ENCODE data around the gene STK32B.

The STK32B gene

DNA sequence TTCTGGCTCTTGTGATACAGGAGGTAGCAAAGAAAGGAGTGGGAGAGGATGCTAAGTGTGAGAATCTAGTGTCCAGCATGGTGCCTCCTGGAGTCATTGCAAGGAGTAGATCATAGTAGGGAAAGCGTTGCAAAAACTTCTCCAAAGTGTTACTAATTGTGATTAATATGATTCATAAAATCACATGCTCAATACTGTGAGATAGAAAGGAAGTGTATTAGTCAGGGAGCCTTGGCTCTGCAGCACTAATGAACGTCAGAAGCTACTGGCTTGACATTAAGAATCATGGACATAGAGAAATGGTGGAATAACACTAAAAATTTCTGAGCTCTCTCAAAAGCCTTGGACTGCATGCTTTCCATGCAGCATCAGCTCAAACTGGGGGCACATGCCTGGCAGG, 358.0 kb downstream of the STK32B start:
- no peaks in the 10 kb centered on the region for H3K27me3 Mint-ChIP-seq (ENCODE audit: low read depth)
- no peak for DNase-seq (ENCODE audit: low spot score)

DNA sequence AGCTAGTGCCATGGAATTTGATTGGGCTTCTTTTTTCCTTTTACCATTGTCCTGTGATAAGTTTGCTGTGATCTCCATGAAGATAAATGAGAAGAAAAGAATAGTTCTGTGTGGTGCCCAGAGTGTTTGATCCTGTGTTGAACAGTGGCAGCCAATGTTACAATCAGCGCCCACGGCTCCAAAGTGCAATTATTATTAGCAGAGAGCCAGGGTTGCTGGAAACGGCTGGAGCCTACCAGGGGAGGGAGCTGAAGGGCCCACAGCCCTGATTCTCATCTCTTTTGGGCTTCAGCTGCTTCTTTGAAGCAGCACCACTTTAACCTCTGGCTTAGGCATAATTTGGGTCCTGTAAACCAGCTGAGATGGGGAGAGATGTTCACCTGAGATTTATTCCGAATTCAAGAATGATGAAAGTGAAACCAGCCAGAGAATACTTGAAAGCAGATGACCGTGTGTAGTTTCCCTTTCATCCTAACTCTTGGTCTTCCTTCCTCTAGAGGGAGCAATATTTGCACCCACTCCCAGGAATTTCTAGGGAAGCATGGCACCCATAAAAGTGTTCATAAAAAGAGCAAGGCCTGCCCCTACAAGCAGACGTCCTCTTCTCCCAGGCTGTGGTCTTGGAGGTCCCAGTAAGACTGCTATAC, 358.8 kb downstream of the STK32B start:
- Mint-ChIP-seq H3K4me3 (no peak overlapping the region), H3K4me1 (ENCODE audit: low read depth) (no peaks in the 10 kb centered on the region), H3K27me3 (ENCODE audit: low read depth) (no peaks in the 10 kb centered on the region), H3K36me3 (ENCODE audit: low read depth) (no peaks in the 10 kb centered on the region), H3K27ac (no peak overlapping the region), H3K9me3 (peaks cover 15% of the 10 kb centered on the region)
- no peak for DNase-seq (ENCODE audit: low spot score)

More for the DNA sequence above, 358.0 kb downstream of the STK32B start:
- Mint-ChIP-seq H3K9me3 (peaks cover 15% of the 10 kb centered on the region), H3K4me1 (ENCODE audit: low read depth) (no peaks in the 10 kb centered on the region), H3K4me3 (no peak overlapping the region), H3K27ac (no peak overlapping the region), H3K36me3 (ENCODE audit: low read depth) (no peaks in the 10 kb centered on the region)

DNA sequence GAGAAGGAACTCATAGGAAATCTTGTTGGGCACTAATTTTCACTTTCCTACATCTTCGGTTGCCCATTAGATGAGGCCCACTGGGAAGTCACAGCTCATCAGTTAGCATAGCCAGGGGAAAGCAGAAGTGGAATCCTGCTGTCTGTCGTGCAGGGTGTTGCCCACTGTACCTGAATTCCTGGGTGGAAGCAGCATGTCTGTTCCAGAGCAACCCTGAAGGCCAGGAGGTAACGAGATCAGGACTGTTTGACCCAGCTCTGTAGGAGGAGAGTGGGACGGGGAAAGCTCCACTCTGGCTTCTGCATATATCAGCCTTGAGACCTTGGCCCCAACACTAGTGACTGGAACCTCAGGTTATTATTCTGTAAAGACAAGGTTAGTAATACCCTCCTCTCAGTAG, 361.0 kb downstream of the STK32B start:
- no peaks in the 10 kb centered on the region for H3K4me1 Mint-ChIP-seq (ENCODE audit: low read depth)
- peaks cover 6% of the 10 kb centered on the region for H3K9me3 Mint-ChIP-seq
- DNase-seq (ENCODE audit: low spot score) = no peak
- no peak overlapping the region for H3K27ac Mint-ChIP-seq
- no peaks in the 10 kb centered on the region for H3K27me3 Mint-ChIP-seq (ENCODE audit: low read depth)
- no peaks in the 10 kb centered on the region for H3K36me3 Mint-ChIP-seq (ENCODE audit: low read depth)
- H3K4me3 Mint-ChIP-seq = no peak overlapping the region

DNA sequence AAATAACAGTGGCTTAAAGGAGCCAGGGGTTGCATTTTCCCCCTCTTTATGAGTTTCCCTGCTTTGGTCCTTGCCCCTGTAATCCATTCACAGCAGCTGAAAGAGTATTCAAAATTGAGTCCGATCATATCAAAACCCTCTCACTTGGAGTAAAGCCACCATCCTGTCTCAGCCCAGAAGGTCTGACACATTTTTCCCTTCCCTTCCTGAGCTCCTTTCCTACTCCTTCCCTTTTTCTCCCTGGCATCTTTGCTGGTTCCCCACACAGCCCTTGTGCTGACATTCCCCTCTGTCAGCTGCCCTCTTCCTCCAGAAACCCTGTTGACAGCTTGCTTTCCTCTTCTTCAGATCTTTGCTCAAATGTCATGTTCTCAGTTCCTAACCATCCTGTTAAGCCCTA, 361.5 kb downstream of the STK32B start:
- DNase-seq (ENCODE audit: low spot score) = no peak
- H3K27ac Mint-ChIP-seq = no peak overlapping the region
- H3K36me3 Mint-ChIP-seq (ENCODE audit: low read depth) = no peaks in the 10 kb centered on the region
- H3K4me3 Mint-ChIP-seq = no peak overlapping the region
- H3K4me1 Mint-ChIP-seq (ENCODE audit: low read depth) = no peaks in the 10 kb centered on the region
- H3K9me3 Mint-ChIP-seq = peaks cover 4% of the 10 kb centered on the region
- no peaks in the 10 kb centered on the region for H3K27me3 Mint-ChIP-seq (ENCODE audit: low read depth)

DNA sequence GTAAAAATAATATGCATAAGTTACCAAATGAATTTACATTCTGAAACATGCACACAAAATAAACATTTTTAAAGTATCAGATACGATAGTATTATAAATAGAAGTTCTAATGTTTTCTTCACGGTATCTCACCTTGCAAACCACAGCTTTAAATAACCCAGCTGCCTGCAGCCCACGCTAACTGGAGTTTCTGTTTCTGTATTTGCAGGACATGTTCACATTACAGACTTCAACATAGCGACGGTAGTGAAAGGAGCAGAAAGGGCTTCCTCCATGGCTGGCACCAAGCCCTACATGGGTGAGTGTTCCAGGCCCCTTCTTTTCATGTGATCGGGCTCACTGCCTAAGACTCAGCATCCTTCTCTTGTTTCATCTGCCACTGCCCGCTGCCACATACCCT, 365.4 kb downstream of the STK32B start:
- Mint-ChIP-seq H3K36me3 (ENCODE audit: low read depth) (no peaks in the 10 kb centered on the region), H3K4me1 (ENCODE audit: low read depth) (no peaks in the 10 kb centered on the region), H3K9me3 (peaks cover 13% of the 10 kb centered on the region), H3K27me3 (ENCODE audit: low read depth) (no peaks in the 10 kb centered on the region), H3K27ac (no peak overlapping the region), H3K4me3 (no peak overlapping the region)
- DNase-seq (ENCODE audit: low spot score) = no peak

DNA sequence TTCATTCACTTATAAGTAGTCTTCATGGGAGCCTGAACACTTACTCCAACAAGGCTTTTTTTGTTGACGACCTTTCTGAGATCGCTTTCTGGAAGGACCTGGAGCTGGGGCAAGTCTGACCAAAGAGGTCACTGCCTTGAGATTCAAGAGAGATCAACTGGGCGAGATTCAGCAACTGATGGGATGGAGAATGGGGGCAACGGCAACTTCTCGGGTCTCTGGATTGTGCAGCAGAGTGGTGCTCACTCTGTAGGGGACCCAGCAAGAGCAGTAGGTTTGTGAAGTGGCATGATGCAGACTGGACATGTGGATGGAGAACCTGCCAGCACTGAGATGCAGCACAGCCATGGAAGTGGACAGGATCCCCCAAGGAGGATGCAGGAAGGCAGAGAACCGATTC, 369.0 kb downstream of the STK32B start:
- H3K4me1 Mint-ChIP-seq (ENCODE audit: low read depth) = no peaks in the 10 kb centered on the region
- H3K27me3 Mint-ChIP-seq (ENCODE audit: low read depth) = no peaks in the 10 kb centered on the region
- no peak for DNase-seq (ENCODE audit: low spot score)
- H3K27ac Mint-ChIP-seq = no peak overlapping the region
- H3K36me3 Mint-ChIP-seq (ENCODE audit: low read depth) = no peaks in the 10 kb centered on the region
- peaks cover 13% of the 10 kb centered on the region for H3K9me3 Mint-ChIP-seq
- no peak overlapping the region for H3K4me3 Mint-ChIP-seq

DNA sequence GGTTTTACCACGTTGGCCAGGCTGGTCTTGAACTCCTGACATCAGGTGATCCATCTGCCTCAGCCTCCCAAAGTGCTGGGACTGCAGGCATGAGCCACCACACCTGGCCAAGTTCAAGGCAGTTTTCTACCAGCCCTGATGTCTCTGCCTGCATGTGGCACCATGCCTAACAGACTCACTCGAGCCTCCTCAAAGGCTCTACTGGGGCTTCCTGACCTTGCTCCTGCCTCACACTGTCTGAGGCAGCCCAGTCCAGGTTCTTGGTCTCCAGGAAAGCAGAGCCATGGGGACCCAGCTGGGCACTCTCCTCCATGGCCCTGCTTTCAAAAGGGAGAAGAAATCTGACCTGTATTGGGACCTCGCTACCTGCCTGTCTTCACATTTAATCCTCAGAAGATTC, 370.1 kb downstream of the STK32B start:
- Mint-ChIP-seq H3K36me3 (ENCODE audit: low read depth) (no peaks in the 10 kb centered on the region), H3K4me1 (ENCODE audit: low read depth) (no peaks in the 10 kb centered on the region)

DNA sequence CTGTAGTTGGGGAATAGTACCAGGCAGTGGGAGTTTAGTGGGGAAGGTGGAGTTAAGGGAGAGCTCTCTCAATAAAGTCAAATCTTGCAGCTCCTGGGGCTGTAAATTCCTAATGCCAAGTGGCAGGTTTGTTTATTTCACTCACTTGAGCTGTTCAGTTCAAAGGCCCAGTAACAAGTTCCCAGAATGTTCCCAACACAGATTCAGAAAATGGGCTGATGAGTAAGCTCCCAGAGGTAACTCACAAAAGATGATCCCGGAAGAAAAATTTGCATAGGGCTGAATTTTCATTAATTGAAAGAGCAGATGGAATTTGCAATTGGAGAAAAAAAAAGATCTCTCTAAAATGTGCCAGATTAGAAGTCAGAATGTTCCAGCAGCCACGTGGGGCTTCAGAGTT, 370.9 kb downstream of the STK32B start:
- Mint-ChIP-seq H3K36me3 (ENCODE audit: low read depth) (no peaks in the 10 kb centered on the region), H3K27ac (no peak overlapping the region), H3K27me3 (ENCODE audit: low read depth) (no peaks in the 10 kb centered on the region)

More for the DNA sequence above, 370.1 kb downstream of the STK32B start:
- Mint-ChIP-seq H3K9me3 (peaks cover 9% of the 10 kb centered on the region), H3K27ac (no peak overlapping the region), H3K4me3 (no peak overlapping the region), H3K27me3 (ENCODE audit: low read depth) (no peaks in the 10 kb centered on the region)
- no peak for DNase-seq (ENCODE audit: low spot score)

DNA sequence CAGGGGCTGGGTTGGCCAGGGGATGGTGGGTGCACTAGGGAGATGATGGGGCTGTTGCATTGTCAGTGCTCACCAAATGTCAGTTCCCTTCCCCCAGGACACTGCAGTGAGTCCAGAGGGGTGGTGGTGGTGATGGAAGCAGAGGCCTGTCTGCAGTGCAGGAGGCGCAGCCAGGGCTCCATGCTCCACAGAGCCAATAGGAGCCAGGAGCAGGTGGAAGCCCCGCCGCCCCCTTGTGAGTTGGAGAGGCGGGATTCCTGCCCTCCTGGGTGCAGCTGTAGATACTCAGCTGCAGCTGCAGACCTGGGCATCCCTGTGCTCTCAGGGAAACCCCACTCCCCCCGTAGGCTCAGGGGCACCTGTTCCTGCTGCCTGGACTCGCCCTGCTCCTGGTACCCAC, 372.4 kb downstream of the STK32B start:
- Mint-ChIP-seq H3K36me3 (ENCODE audit: low read depth) (no peaks in the 10 kb centered on the region), H3K4me1 (ENCODE audit: low read depth) (no peaks in the 10 kb centered on the region), H3K4me3 (no peak overlapping the region), H3K27ac (no peak overlapping the region), H3K27me3 (ENCODE audit: low read depth) (no peaks in the 10 kb centered on the region), H3K9me3 (peaks cover 5% of the 10 kb centered on the region)
- no peak for DNase-seq (ENCODE audit: low spot score)

More for the DNA sequence above, 370.9 kb downstream of the STK32B start:
- no peak for DNase-seq (ENCODE audit: low spot score)
- H3K4me3 Mint-ChIP-seq = no peak overlapping the region
- no peaks in the 10 kb centered on the region for H3K4me1 Mint-ChIP-seq (ENCODE audit: low read depth)
- peaks cover 9% of the 10 kb centered on the region for H3K9me3 Mint-ChIP-seq

DNA sequence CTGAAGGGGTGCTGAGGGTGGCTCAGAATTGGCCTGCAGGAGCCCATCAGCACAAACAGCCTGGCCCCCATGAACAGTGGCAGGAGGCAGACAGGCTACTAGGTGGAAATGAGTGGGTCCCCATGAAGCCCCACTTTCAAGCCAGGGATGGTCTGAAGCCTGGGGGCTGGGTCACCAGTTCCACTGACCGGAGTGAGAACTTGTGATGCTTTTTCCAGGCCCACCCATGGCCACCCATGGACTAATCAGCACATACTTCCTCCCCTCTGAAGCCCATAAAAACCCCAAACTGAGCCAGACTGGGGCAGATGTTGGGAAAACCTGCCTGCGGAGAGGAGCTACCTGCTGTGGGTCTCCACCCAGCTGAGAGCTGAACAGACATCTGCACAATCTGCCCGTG, 372.9 kb downstream of the STK32B start:
- no peak for DNase-seq (ENCODE audit: low spot score)
- Mint-ChIP-seq H3K4me1 (ENCODE audit: low read depth) (no peaks in the 10 kb centered on the region), H3K9me3 (peaks cover 5% of the 10 kb centered on the region), H3K36me3 (ENCODE audit: low read depth) (no peaks in the 10 kb centered on the region), H3K4me3 (no peak overlapping the region), H3K27me3 (ENCODE audit: low read depth) (no peaks in the 10 kb centered on the region), H3K27ac (no peak overlapping the region)

DNA sequence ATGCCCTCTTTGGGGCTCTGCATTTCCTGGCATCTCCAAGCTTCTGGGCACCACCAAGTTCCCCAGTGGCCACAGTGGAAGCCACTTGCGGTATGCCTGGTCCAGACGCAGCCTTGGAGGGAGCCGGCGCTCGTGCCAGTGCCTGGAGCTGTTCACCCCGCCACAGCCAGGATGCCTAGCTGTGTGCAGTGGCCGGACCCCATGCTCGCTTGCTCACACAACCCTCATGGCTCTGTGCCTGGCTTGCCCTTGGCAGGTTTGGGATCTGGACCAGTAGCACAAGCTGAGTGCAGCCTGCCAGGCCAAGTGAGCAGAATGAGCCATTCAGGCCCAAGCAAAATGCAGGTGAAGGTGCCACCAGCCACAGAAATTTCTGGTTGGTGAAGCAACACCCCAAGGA, 373.6 kb downstream of the STK32B start:
- H3K4me3 Mint-ChIP-seq = no peak overlapping the region
- H3K9me3 Mint-ChIP-seq = peaks cover 5% of the 10 kb centered on the region
- no peaks in the 10 kb centered on the region for H3K36me3 Mint-ChIP-seq (ENCODE audit: low read depth)
- DNase-seq (ENCODE audit: low spot score) = no peak
- no peaks in the 10 kb centered on the region for H3K27me3 Mint-ChIP-seq (ENCODE audit: low read depth)
- H3K4me1 Mint-ChIP-seq (ENCODE audit: low read depth) = no peaks in the 10 kb centered on the region
- H3K27ac Mint-ChIP-seq = no peak overlapping the region

DNA sequence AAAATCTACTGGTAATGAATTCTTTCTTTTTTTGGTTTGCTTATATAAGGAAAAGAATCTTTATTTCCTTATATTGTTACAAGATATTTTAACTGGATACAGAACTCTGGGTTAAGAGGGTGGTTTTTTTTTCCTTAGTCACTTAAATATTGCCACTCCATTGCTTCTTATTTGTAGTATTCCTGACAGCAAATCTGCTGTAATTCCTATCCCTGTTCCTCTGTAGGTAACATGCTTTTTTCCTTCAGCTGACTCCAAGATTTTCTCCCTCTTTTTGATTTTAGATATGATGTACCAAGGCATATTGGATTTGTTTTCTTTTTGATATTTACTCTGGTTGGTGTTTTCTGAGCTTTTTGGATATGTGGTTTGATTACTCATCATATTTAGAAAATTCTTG, 378.5 kb downstream of the STK32B start:
- DNase-seq (ENCODE audit: low spot score) = no peak
- Mint-ChIP-seq H3K4me3 (no peak overlapping the region), H3K4me1 (ENCODE audit: low read depth) (no peaks in the 10 kb centered on the region), H3K9me3 (no peaks in the 10 kb centered on the region), H3K27me3 (ENCODE audit: low read depth) (no peaks in the 10 kb centered on the region), H3K36me3 (ENCODE audit: low read depth) (no peaks in the 10 kb centered on the region), H3K27ac (no peak overlapping the region)

DNA sequence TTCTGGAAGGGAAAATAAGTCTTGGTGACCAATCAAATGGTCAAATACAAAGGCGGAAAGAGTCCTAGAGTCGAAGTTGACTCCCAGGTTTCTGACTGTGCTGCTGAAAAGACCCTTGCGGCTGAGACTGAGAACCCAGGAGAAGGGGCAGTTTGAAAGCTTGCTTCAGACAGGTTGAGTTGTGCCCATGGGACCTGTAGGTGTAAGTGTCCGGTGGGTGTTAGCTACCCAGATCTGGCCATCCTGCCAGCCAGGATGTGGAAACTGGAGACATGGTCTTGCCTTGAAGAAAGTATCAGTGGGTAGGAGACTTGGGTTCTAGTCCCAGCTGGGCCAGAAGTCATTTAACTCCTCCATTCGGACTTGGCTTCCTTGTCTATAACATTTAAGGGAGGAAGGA, 381.9 kb downstream of the STK32B start:
- no peak overlapping the region for H3K27ac Mint-ChIP-seq
- no peaks in the 10 kb centered on the region for H3K36me3 Mint-ChIP-seq (ENCODE audit: low read depth)
- H3K4me3 Mint-ChIP-seq = no peak overlapping the region
- no peaks in the 10 kb centered on the region for H3K4me1 Mint-ChIP-seq (ENCODE audit: low read depth)
- no peak for DNase-seq (ENCODE audit: low spot score)
- no peaks in the 10 kb centered on the region for H3K27me3 Mint-ChIP-seq (ENCODE audit: low read depth)
- H3K9me3 Mint-ChIP-seq = peaks cover 11% of the 10 kb centered on the region

DNA sequence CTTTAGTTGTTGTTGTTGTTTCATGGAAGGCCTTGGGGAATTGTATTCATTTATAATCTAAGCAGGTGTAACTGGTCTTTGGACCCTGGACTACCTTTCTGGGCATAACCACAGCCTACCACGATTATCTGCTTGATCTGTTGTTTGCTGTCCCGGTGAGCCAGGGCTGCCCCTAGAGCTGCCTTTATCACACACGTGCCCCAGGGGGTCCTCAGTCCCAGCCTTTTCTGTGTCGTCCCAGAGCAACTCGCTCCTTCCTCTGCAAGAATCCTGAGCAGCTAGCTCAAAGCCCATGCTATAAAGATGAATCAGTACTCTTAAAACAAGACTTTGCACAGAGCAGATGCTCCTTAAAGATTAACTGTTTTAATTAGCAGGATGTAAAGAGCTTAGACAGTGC, 383.9 kb downstream of the STK32B start:
- no peaks in the 10 kb centered on the region for H3K4me1 Mint-ChIP-seq (ENCODE audit: low read depth)
- peaks cover 13% of the 10 kb centered on the region for H3K9me3 Mint-ChIP-seq
- no peak overlapping the region for H3K27ac Mint-ChIP-seq
- no peak for DNase-seq (ENCODE audit: low spot score)
- H3K4me3 Mint-ChIP-seq = no peak overlapping the region
- H3K36me3 Mint-ChIP-seq (ENCODE audit: low read depth) = no peaks in the 10 kb centered on the region
- no peaks in the 10 kb centered on the region for H3K27me3 Mint-ChIP-seq (ENCODE audit: low read depth)

DNA sequence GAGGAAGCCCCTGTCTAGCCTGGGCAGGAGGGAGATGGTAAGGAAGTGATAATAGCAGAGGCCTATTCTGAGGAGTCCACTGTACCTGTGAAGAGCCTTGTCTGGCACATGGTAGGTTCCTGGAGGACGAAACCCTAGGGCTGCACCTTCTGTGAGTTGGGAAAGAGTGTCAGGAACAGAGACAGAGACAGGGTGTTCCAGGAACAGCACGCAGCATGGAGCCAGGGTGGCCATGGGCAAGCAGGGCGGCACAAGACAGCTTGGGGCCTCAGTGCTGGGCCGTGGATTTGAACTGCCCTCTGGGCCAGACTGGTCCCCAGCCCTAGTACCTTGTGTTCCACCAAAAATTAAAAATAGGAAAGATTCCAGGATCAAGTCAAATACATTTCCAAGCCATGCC, 384.5 kb downstream of the STK32B start:
- no peaks in the 10 kb centered on the region for H3K36me3 Mint-ChIP-seq (ENCODE audit: low read depth)
- H3K4me1 Mint-ChIP-seq (ENCODE audit: low read depth) = no peaks in the 10 kb centered on the region
- H3K27ac Mint-ChIP-seq = no peak overlapping the region

More for the DNA sequence above, 384.5 kb downstream of the STK32B start:
- no peak for DNase-seq (ENCODE audit: low spot score)
- H3K9me3 Mint-ChIP-seq = peaks cover 13% of the 10 kb centered on the region
- H3K27me3 Mint-ChIP-seq (ENCODE audit: low read depth) = no peaks in the 10 kb centered on the region
- no peak overlapping the region for H3K4me3 Mint-ChIP-seq
